Smooth muscle cell (in vitro differentiated cells): ENCODE measurements around the gene TNFAIP3. TPM values are rescaled to one million over a fixed set of nuclear protein-coding genes. Genes with fewer than 3 reads are reported as not detected.

Experiments used
- DNase-seq: peaks from one replicate; lab custom pipeline; 2025; ENCODE audit not compliant: unreplicated experiment; lab: John Stamatoyannopoulos, UW
- H2AFZ ChIP-seq: fragments of 200-600 bp; sonication (generic); 2 replicates; pipeline ENCODE4 v1.6.0; 2016; ENCODE audit warnings: antibody characterized with exemption, low read depth, mild to moderate bottlenecking
- H3F3A ChIP-seq: fragments of 200-600 bp; sonication (generic); 2 replicates; pipeline ENCODE4 v1.6.0; 2017; ENCODE audit warnings: antibody characterized with exemption, low read depth
- H3K27ac ChIP-seq: fragments of 200-600 bp; sonication (generic); 2 replicates; pipeline ENCODE4 v1.5.1; 2016; ENCODE audit warnings: low read depth, mild to moderate bottlenecking
- H3K27me3 ChIP-seq: fragments of 200-600 bp; sonication (generic); 2 replicates; pipeline ENCODE4 v1.6.1; 2016; ENCODE audit warnings: low read depth, mild to moderate bottlenecking
- H3K36me3 ChIP-seq: fragments of 200-600 bp; sonication (generic); 2 replicates; pipeline ENCODE4 v1.5.1; 2016; ENCODE audit warnings: low read depth
- H3K4me1 ChIP-seq: fragments of 200-600 bp; sonication (generic); 2 replicates; pipeline ENCODE4 v1.5.1; 2016; ENCODE audit warnings: low read depth
- H3K4me2 ChIP-seq: fragments of 200-600 bp; sonication (generic); 2 replicates; pipeline ENCODE4 v1.6.0; 2016; ENCODE audit warnings: mild to moderate bottlenecking
- H3K4me3 ChIP-seq: fragments of 200-600 bp; sonication (generic); 2 replicates; pipeline ENCODE4 v1.5.1; 2016; ENCODE audit warnings: mild to moderate bottlenecking
- H3K79me2 ChIP-seq: fragments of 200-600 bp; sonication (generic); 2 replicates; pipeline ENCODE4 v1.6.0; 2016; ENCODE audit warnings: low read depth, mild to moderate bottlenecking
- H3K9ac ChIP-seq: fragments of 200-600 bp; sonication (generic); 2 replicates; pipeline ENCODE4 v1.6.0; 2016; ENCODE audit warnings: low read depth
- H3K9me3 ChIP-seq: fragments of 200-600 bp; sonication (generic); replicated peaks from 2 replicates; pipeline ENCODE4 v1.5.1; 2016; ENCODE audit warnings: low read depth
- H4K20me1 ChIP-seq: fragments of 200-600 bp; sonication (generic); 2 replicates; pipeline ENCODE4 v1.6.0; 2016; ENCODE audit warnings: low read depth
- CTCF ChIP-seq: fragments of 200-600 bp; sonication (generic); IDR thresholded peaks from 2 replicates; pipeline ENCODE4 v1.5.1; 2017; ENCODE audit warnings: borderline replicate concordance, mild to moderate bottlenecking, antibody characterized with exemption; ENCODE audit not compliant: insufficient read depth, poor library complexity, severe bottlenecking
- WGBS: methylation state at CpG from one replicate; pipeline ENCODE4 v1.1.7; 2016; ENCODE audit warnings: low lambda C conversion rate; 5-methylcytosine and 5-hydroxymethylcytosine counted together
- polyA plus RNA-seq: library from polyadenylated mRNA; unstranded; fragments of >200 nt; fragmentation: Nextera tagmentation; extraction: Ambion mirVana; gene quantifications from 2 replicates; pipeline ENCODE4 v1.2.1, GENCODE V29; 2016
- total RNA-seq: library from RNA; depleted of rRNA; stranded (reverse); fragments of >200 nt; gene quantifications from 2 replicates; pipeline ENCODE4 v1.2.3, GENCODE V29; 2014

The TNFAIP3 gene
- total and polyA plus RNA-seq, 2 experiments from 2014 or later = 32.2 to 33.8 TPM

- no peak for TF ChIP-seq CTCF
These were observed 46.4 kb downstream of the TNFAIP3 start for GRCh38 chr6:137913434-137913833.

GRCh38 chr6:137913996-137914529 is 47.0 kb downstream of the TNFAIP3 start:
- Histone ChIP-seq H3F3A (no peaks in the 10 kb centered on the region), H4K20me1 (no peaks in the 10 kb centered on the region), H3K4me2 (no peak overlapping the region), H3K36me3 (no peaks in the 10 kb centered on the region), H2AFZ (no peak overlapping the region), H3K4me3 (no peak overlapping the region), H3K9ac (no peak overlapping the region), H3K4me1 (no peaks in the 10 kb centered on the region), H3K27me3 (no peaks in the 10 kb centered on the region), H3K79me2 (no peaks in the 10 kb centered on the region), H3K9me3 (peaks cover 5% of the 10 kb centered on the region), H3K27ac (no peak overlapping the region)
- no peak for DNase-seq
- TF ChIP-seq CTCF = no peak

More at GRCh38 chr6:137913434-137913833, 46.4 kb downstream of the TNFAIP3 start:
- Histone ChIP-seq H3K4me2 (no peak overlapping the region), H3K36me3 (no peaks in the 10 kb centered on the region), H3K4me3 (no peak overlapping the region), H3K27me3 (no peaks in the 10 kb centered on the region), H4K20me1 (no peaks in the 10 kb centered on the region), H3K9me3 (peaks cover 5% of the 10 kb centered on the region), H3K9ac (no peak overlapping the region), H3K79me2 (no peaks in the 10 kb centered on the region), H2AFZ (no peak overlapping the region), H3K27ac (no peak overlapping the region), H3F3A (no peaks in the 10 kb centered on the region), H3K4me1 (no peaks in the 10 kb centered on the region)
- WGBS = 93% methylated on average over 3 of the region's 3 CpGs
- no peak for DNase-seq

- Histone ChIP-seq H4K20me1 (no peaks in the 10 kb centered on the region), H3K9ac (no peak overlapping the region), H3K27ac (no peak overlapping the region), H2AFZ (no peak overlapping the region), H3K4me1 (no peaks in the 10 kb centered on the region), H3K4me2 (no peak overlapping the region), H3K79me2 (no peaks in the 10 kb centered on the region), H3F3A (no peaks in the 10 kb centered on the region), H3K27me3 (no peaks in the 10 kb centered on the region), H3K36me3 (no peaks in the 10 kb centered on the region), H3K4me3 (no peak overlapping the region), H3K9me3 (peaks cover 5% of the 10 kb centered on the region)
- DNase-seq = no peak
- no peak for TF ChIP-seq CTCF
- WGBS = 89% methylated on average over 4 of the region's 4 CpGs
These were observed 47.6 kb downstream of the TNFAIP3 start for GRCh38 chr6:137914530-137915193.

- H3F3A ChIP-seq = no peaks in the 10 kb centered on the region
- no peaks in the 10 kb centered on the region for H3K27me3 ChIP-seq
- no peak overlapping the region for H2AFZ ChIP-seq
- no peak overlapping the region for H3K4me2 ChIP-seq
- H3K9ac ChIP-seq = no peak overlapping the region
- no peaks in the 10 kb centered on the region for H4K20me1 ChIP-seq
- no peaks in the 10 kb centered on the region for H3K79me2 ChIP-seq
- H3K4me3 ChIP-seq = no peak overlapping the region
- peaks cover 5% of the 10 kb centered on the region for H3K9me3 ChIP-seq
- H3K4me1 ChIP-seq = no peaks in the 10 kb centered on the region
- 66% methylated on average over 4 of the region's 4 CpGs for WGBS
- H3K36me3 ChIP-seq = no peaks in the 10 kb centered on the region
- DNase-seq = no peak
- TF ChIP-seq CTCF = no peak
- H3K27ac ChIP-seq = no peak overlapping the region
These were observed 48.7 kb downstream of the TNFAIP3 start for GRCh38 chr6:137915790-137916189.
